A673 (cell line): Measurements from ENCODE around the gene PNKD. TPM values are rescaled to one million over a fixed set of nuclear protein-coding genes. Genes with fewer than 3 reads are reported as not detected.
A peak's percentile ranks its signal among the peaks of the same experiment; 100 is the strongest.

Source experiments
- BruUV-seq: library from RNA; stranded (reverse); fragments of 400-500 nt; replicated peaks from 2 replicates; lab custom pipeline; 2021; lab: Mats Ljungman, UMichigan
- CTCF ChIA-PET: fragments of 300-600 bp; sonication (Branson Sonifier 250); formaldehyde crosslinking; loops from one replicate; lab custom pipeline; 2022; ENCODE audit warnings: antibody characterized with exemption; lab: Charles Lee
- POLR2A ChIA-PET: fragments of 300-600 bp; sonication (Branson Sonifier 250); formaldehyde crosslinking; loops from one replicate; lab custom pipeline; 2022; ENCODE audit warnings: antibody characterized with exemption; ENCODE audit not compliant: low non-redundant PET; lab: Charles Lee
- DNase-seq: peaks from one replicate; pipeline ENCODE4 v3.0.0-alpha.2; 2015; ENCODE audit warnings: low spot score
- H3K27ac ChIP-seq: fragments of 200-600 bp; sonication (generic); 2 replicates; pipeline ENCODE4 v1.5.1; 2016; ENCODE audit warnings: mixed run types, low read depth, mild to moderate bottlenecking, mixed read lengths, antibody characterized with exemption, low read length; ENCODE audit not compliant: poor library complexity, severe bottlenecking
- H3K27me3 ChIP-seq: fragments of 200-600 bp; sonication (generic); replicated peaks from 2 replicates; pipeline ENCODE4 v1.6.1; 2017; ENCODE audit warnings: mixed run types, low read depth, mild to moderate bottlenecking, mixed read lengths, antibody characterized with exemption, low read length; ENCODE audit not compliant: insufficient read depth, poor library complexity
- H3K36me3 ChIP-seq: fragments of 200-600 bp; sonication (generic); 2 replicates; pipeline ENCODE4 v1.6.1; 2016; ENCODE audit warnings: mixed run types, mild to moderate bottlenecking, mixed read lengths, antibody characterized with exemption, low read length; ENCODE audit not compliant: insufficient read depth, poor library complexity, severe bottlenecking
- H3K4me1 ChIP-seq: fragments of 200-600 bp; sonication (generic); 2 replicates; pipeline ENCODE4 v1.6.1; 2017; ENCODE audit warnings: mixed run types, mild to moderate bottlenecking, mixed read lengths, antibody characterized with exemption, low read length; ENCODE audit not compliant: insufficient read depth, poor library complexity, severe bottlenecking
- H3K4me3 ChIP-seq: fragments of 200-600 bp; sonication (generic); 2 replicates; pipeline ENCODE4 v1.5.1; 2016; ENCODE audit warnings: low read depth, mixed run types, mild to moderate bottlenecking, mixed read lengths, low read length; ENCODE audit not compliant: poor library complexity, severe bottlenecking
- H3K9me3 ChIP-seq: fragments of 200-600 bp; sonication (generic); 2 replicates; pipeline ENCODE4 v1.6.1; 2016; ENCODE audit warnings: mixed run types, low read depth, mild to moderate bottlenecking, mixed read lengths, antibody characterized with exemption, low read length; ENCODE audit not compliant: poor library complexity, severe bottlenecking
- CTCF ChIP-seq: fragments of 300-800, 200-600 bp; sonication (generic); conservative IDR thresholded peaks from 2 replicates; pipeline ENCODE4 v1.5.1; 2017; ENCODE audit warnings: low read depth, mild to moderate bottlenecking, antibody characterized with exemption, low read length, moderate library complexity, mixed read lengths
- EZH2 ChIP-seq: fragments of 200-600 bp; sonication (generic); IDR thresholded peaks from 2 replicates; pipeline ENCODE4 v1.6.1; 2017; ENCODE audit warnings: borderline replicate concordance, low read depth, mild to moderate bottlenecking, mixed read lengths, antibody characterized with exemption, low read length; ENCODE audit not compliant: poor library complexity, severe bottlenecking
- intact Hi-C: fragments of 100-400 bp; cut with micrococcal nuclease; formaldehyde crosslinking; loops from one replicate; pipeline ENCODE4 v1.10.0; 2022; ENCODE audit not compliant: unreplicated experiment
- total RNA-seq: library from RNA; stranded (reverse); gene quantifications from 2 replicates; pipeline ENCODE4 v1.2.3, GENCODE V29; 2021

PNKD gene
- total RNA-seq, 1 experiment from 2014 or later, result 36.7 TPM

- no TSS peak for BruUV-seq
- peak overlapping the region; percentile 14 for H3K27ac ChIP-seq
- no peak for DNase-seq
- no peak for TF ChIP-seq EZH2
- TF ChIP-seq CTCF, result no peak
- ChIA-PET CTCF (interaction anchor here (0.5 to 1.2 kb wide), 2 partner anchors 17 to 182 kb away, joined by 4 to 8 read pairs; no protein-coding TSS in a partner anchor), POLR2A (no interaction called here)
- H3K36me3 ChIP-seq, result no peaks in the 10 kb centered on the region
- no peaks in the 10 kb centered on the region for H3K27me3 ChIP-seq
- H3K4me1 ChIP-seq, result peaks cover 38% of the 10 kb centered on the region
- H3K4me3 ChIP-seq, result no peak overlapping the region
- intact Hi-C loops, result loop anchor here (5.0 kb wide), 1 partner anchor 358 kb away; no protein-coding TSS in a partner anchor
- H3K9me3 ChIP-seq, result no peaks in the 10 kb centered on the region
Measured at GRCh38 chr2:218289639-218290315, 19.5 kb downstream of the PNKD start.

GRCh38 chr2:218290316-218291261, 20.3 kb downstream of the PNKD start:
- no peaks in the 10 kb centered on the region for H3K9me3 ChIP-seq
- peak overlapping the region; percentile 14 for H3K27ac ChIP-seq
- no peaks in the 10 kb centered on the region for H3K27me3 ChIP-seq
- H3K36me3 ChIP-seq, result no peaks in the 10 kb centered on the region
- POLR2A ChIA-PET, result no interaction called here
- CTCF ChIA-PET, result interaction anchor here (0.6 to 1.2 kb wide), 4 partner anchors 18 to 1122 kb away, joined by 3 to 8 read pairs (median 4); no protein-coding TSS in a partner anchor
- H3K4me1 ChIP-seq, result peaks cover 41% of the 10 kb centered on the region
- TF ChIP-seq CTCF (no peak), EZH2 (no peak)
- intact Hi-C loops, result loop anchor here (5.0 kb wide), 1 partner anchor 357 kb away; no protein-coding TSS in a partner anchor
- no peak overlapping the region for H3K4me3 ChIP-seq
- TSS peak; percentile 23 for BruUV-seq
- no peak for DNase-seq

- intact Hi-C loops, result loop anchor here (2.0 to 5.0 kb wide), 2 partner anchors 103 to 356 kb away; no protein-coding TSS in a partner anchor
- Histone ChIP-seq H3K27me3 (no peaks in the 10 kb centered on the region), H3K4me3 (peak overlapping the region; percentile 82), H3K4me1 (peaks cover 32% of the 10 kb centered on the region), H3K9me3 (no peaks in the 10 kb centered on the region), H3K27ac (peak overlapping the region; percentile 84), H3K36me3 (no peaks in the 10 kb centered on the region)
- DNase-seq, result no peak
- no peak for TF ChIP-seq CTCF
- TF ChIP-seq EZH2, result no peak
- ChIA-PET POLR2A (no interaction called here), CTCF (interaction anchor here (0.6 to 1.2 kb wide), 2 partner anchors 19 to 1121 kb away, joined by 4 to 8 read pairs; no protein-coding TSS in a partner anchor)
- no TSS peak for BruUV-seq
Measured at GRCh38 chr2:218291318-218292047, 21.2 kb downstream of the PNKD start.
